ENCODE results near the gene BBIP1.

Gene BBIP1

DNA sequence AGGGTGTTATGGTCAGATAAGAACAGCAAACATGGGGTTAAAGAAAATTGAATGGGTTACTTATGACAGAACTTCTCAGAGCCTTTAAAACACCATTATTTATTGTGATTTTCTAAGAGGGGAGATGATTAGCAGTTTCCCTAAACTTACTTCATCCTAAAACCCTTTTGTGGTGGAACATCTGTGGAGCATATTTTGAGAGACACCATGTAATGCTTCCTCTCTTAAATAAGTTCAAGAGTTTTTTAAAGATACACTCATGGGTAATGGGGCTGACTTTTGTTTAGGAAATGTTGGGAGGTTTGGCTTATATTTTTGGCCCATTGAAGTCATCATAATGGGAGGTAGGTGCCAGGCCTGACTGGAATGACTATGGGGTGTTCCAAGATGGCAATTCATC is 55.6 kb downstream of the BBIP1 start:
- TF ChIP-seq BHLHE40 (IDR thresholded peaks at IDR 0.05; ENCODE audit: borderline replicate concordance) (no peak), SP1 (IDR thresholded peaks at IDR 0.05) (no peak), ARNT (IDR thresholded peaks at IDR 0.05) (no peak), ZNF384 (IDR thresholded peaks at IDR 0.05) (no peak)
- ChIA-PET POLR2A (interaction anchor here (1.2 kb wide), 1 partner anchor 8 kb away, joined by 5 read pairs; the partner anchor contains the start of gene PDCD4), CTCF (no interaction called here)
- DNase-seq (ENCODE audit: extremely low spot score), result no peak

DNA sequence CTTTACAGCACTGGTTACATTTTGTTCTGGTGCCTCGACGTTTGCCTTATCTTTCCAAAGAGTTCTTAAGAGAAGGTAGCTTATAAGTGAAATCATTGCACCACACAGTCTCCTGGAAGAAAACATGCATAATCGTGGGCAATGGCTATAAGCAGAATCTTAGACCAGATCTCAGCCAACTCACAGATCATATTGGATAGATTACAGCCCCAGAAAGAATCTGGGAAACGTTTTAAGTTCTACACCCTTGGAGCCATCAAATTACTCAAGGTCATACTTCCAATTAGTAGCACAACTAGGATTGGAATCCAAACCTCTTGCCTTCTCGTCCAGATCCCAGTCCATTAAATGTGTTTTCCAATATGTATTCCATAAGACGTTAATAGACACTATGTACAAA is 56.0 kb downstream of the BBIP1 start:
- ChIA-PET POLR2A (interaction anchor here (1.2 kb wide), 1 partner anchor 9 kb away, joined by 5 read pairs; the partner anchor contains the start of gene PDCD4), CTCF (no interaction called here)
- no peak for DNase-seq (ENCODE audit: extremely low spot score)
- TF ChIP-seq SP1 (IDR thresholded peaks at IDR 0.05) (no peak), ELF4 (IDR thresholded peaks at IDR 0.05) (no peak), FOXM1 (IDR thresholded peaks at IDR 0.05; ENCODE audit: borderline replicate concordance) (no peak), HDGF (IDR thresholded peaks at IDR 0.05; ENCODE audit: borderline replicate concordance) (no peak), FOXA1 (IDR thresholded peaks at IDR 0.05) (no peak), ARNT (IDR thresholded peaks at IDR 0.05) (no peak), CTBP1 (IDR thresholded peaks at IDR 0.05; ENCODE audit: borderline replicate concordance) (no peak), LEF1 (IDR thresholded peaks at IDR 0.05; ENCODE audit: borderline replicate concordance) (no peak), ZNF384 (IDR thresholded peaks at IDR 0.05) (no peak), BHLHE40 (IDR thresholded peaks at IDR 0.05; ENCODE audit: borderline replicate concordance) (no peak), TARDBP (IDR thresholded peaks at IDR 0.05) (no peak), NFRKB (IDR thresholded peaks at IDR 0.05) (no peak)

DNA sequence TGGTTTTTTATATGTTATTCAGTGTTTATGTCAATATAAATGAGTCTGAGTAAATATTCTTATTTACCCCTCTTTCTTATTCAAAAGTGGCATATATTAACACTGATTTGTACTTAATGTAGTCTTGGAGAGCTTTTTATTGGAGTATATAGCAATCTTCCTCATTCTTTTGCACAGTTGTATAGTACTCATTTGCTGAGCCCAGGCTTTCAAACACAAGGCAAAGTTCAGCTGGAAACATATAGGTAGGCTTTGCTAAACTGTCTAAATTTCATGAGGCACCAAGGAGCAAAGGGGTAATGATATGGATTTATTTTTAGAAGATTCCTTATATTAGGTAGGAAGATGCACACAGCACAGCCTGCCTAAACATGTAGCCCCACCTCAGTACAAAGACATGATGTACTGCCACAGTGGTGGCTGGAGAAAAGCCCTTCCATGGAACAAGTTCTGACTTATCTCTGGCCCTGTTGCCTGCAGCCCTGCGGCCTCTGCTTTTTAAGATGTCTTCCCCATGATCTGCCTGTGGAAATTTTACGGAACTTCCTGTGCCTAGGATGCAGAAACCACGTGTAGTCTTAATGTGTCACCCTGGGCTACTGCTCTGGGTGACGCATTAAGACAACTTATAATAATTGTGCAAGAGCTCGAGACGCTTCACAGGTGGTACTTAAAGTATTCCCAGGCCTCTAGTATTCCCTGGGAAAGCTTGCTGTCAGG is 56.9 kb downstream of the BBIP1 start:
- TF ChIP-seq FOXK2 (IDR thresholded peaks at IDR 0.05), result no peak
- TF ChIP-seq HDGF (IDR thresholded peaks at IDR 0.05; ENCODE audit: borderline replicate concordance), result no peak
- TF ChIP-seq CTBP1 (IDR thresholded peaks at IDR 0.05; ENCODE audit: borderline replicate concordance), result no peak
- no peak for TF ChIP-seq FOXA1 (IDR thresholded peaks at IDR 0.05)
- TF ChIP-seq NFRKB (IDR thresholded peaks at IDR 0.05), result no peak
- CTCF ChIA-PET, result no interaction called here
- POLR2A ChIA-PET, result interaction anchor here (1.0 to 1.2 kb wide), 2 partner anchors 9 to 11 kb away, joined by 3 to 5 read pairs; partner anchors contain the start of gene PDCD4
- DNase-seq (ENCODE audit: extremely low spot score), result no peak

DNA sequence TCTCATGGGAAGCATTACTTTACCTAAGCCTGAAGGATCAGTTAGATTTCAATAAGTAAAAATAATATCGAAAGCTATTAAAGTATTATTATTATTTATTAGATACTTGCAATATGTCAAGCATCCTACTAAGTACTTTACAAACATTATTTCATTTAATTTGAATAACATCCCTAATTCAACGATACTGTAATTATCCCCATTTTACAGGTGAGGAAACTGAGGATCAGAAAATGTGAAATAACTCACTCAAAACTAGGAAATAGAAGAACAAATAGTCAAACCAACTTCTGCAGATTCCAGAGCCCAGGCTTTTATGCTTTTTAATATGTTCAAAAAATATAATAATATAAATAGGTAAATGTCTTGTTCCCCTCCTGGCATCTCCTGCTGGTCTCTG is 57.5 kb downstream of the BBIP1 start:
- TF ChIP-seq FOXK2 (IDR thresholded peaks at IDR 0.05) (no peak), NFRKB (IDR thresholded peaks at IDR 0.05) (no peak), ZNF384 (IDR thresholded peaks at IDR 0.05) (no peak), ARNT (IDR thresholded peaks at IDR 0.05) (no peak), ELF4 (IDR thresholded peaks at IDR 0.05) (no peak), FOXA1 (IDR thresholded peaks at IDR 0.05) (no peak), LEF1 (IDR thresholded peaks at IDR 0.05; ENCODE audit: borderline replicate concordance) (no peak), SUZ12 (IDR thresholded peaks at IDR 0.05) (no peak), HDGF (IDR thresholded peaks at IDR 0.05; ENCODE audit: borderline replicate concordance) (no peak), FOXM1 (IDR thresholded peaks at IDR 0.05; ENCODE audit: borderline replicate concordance) (no peak), SP1 (IDR thresholded peaks at IDR 0.05) (no peak), CTBP1 (IDR thresholded peaks at IDR 0.05; ENCODE audit: borderline replicate concordance) (no peak), L3MBTL2 (conservative IDR thresholded peaks at IDR 0.05) (no peak), TARDBP (IDR thresholded peaks at IDR 0.05) (no peak), BHLHE40 (IDR thresholded peaks at IDR 0.05; ENCODE audit: borderline replicate concordance) (no peak)
- TF ChIP-seq, protein P1, sequence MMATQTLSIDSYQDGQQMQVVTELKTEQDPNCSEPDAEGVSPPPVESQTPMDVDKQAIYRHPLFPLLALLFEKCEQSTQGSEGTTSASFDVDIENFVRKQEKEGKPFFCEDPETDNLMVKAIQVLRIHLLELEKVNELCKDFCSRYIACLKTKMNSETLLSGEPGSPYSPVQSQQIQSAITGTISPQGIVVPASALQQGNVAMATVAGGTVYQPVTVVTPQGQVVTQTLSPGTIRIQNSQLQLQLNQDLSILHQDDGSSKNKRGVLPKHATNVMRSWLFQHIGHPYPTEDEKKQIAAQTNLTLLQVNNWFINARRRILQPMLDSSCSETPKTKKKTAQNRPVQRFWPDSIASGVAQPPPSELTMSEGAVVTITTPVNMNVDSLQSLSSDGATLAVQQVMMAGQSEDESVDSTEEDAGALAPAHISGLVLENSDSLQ (IDR thresholded peaks at IDR 0.05), result no peak
- ChIA-PET CTCF (no interaction called here), POLR2A (interaction anchor here (1.0 kb wide), 1 partner anchor 11 kb away, joined by 3 read pairs; no protein-coding TSS in a partner anchor)
- DNase-seq (ENCODE audit: extremely low spot score), result no peak

- DNase-seq (ENCODE audit: extremely low spot score), result no peak
- ChIA-PET CTCF (no interaction called here), POLR2A (interaction anchor here (1.0 kb wide), 1 partner anchor 12 kb away, joined by 3 read pairs; no protein-coding TSS in a partner anchor)
- TF ChIP-seq ARNT (IDR thresholded peaks at IDR 0.05) (no peak), FOXM1 (IDR thresholded peaks at IDR 0.05; ENCODE audit: borderline replicate concordance) (no peak), SP1 (IDR thresholded peaks at IDR 0.05) (no peak), FOXA1 (IDR thresholded peaks at IDR 0.05) (no peak), ELF4 (IDR thresholded peaks at IDR 0.05) (no peak), BHLHE40 (IDR thresholded peaks at IDR 0.05; ENCODE audit: borderline replicate concordance) (no peak), L3MBTL2 (conservative IDR thresholded peaks at IDR 0.05) (no peak), FOXK2 (IDR thresholded peaks at IDR 0.05) (no peak)
Measured at GRCh38 chr10:110860576-110861241, 58.3 kb downstream of the BBIP1 start.

- ChIA-PET POLR2A (interaction anchor here (2.4 kb wide), 1 partner anchor 8 kb away, joined by 7 read pairs; no protein-coding TSS in a partner anchor), CTCF (interaction anchor here (2.6 kb wide), 1 partner anchor 7 kb away, joined by 7 read pairs; no protein-coding TSS in a partner anchor)
- no peak for DNase-seq (ENCODE audit: extremely low spot score)
- TF ChIP-seq ARNT (IDR thresholded peaks at IDR 0.05) (no peak), FOXM1 (IDR thresholded peaks at IDR 0.05; ENCODE audit: borderline replicate concordance) (no peak), SUZ12 (IDR thresholded peaks at IDR 0.05) (no peak), FOXK2 (IDR thresholded peaks at IDR 0.05) (no peak), BHLHE40 (IDR thresholded peaks at IDR 0.05; ENCODE audit: borderline replicate concordance) (no peak), L3MBTL2 (conservative IDR thresholded peaks at IDR 0.05) (no peak), SP1 (IDR thresholded peaks at IDR 0.05) (no peak)
Measured at GRCh38 chr10:110859973-110860376, 59.0 kb downstream of the BBIP1 start.

All from HEK293T (cell line).